ENCODE data around the gene MTMR12.

The MTMR12 gene

DNA sequence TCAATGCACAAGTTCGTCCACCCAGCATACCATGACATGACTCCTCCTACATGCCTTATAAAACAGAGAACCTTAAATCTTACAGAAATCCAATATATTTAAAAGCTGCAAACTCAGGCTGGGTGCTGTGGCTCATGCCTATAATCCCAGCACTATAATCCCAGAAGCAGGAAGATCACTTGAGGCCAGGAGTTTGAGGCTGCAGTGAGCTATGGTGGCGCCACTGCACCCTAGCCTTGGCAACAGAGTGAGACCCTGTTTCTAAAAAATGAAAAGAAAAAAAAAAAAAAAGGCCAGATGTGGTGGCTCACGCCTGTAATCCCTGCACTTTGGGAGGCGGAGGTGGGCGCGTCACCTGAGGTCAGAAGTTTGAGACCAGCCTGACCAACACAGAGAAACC lies 68.7 kb downstream of the MTMR12 start:
- no peak for FAIRE-seq
- no peak for DNase-seq (ENCODE audit: insufficient read length, low spot score)
- TF ChIP-seq, protein P1, sequence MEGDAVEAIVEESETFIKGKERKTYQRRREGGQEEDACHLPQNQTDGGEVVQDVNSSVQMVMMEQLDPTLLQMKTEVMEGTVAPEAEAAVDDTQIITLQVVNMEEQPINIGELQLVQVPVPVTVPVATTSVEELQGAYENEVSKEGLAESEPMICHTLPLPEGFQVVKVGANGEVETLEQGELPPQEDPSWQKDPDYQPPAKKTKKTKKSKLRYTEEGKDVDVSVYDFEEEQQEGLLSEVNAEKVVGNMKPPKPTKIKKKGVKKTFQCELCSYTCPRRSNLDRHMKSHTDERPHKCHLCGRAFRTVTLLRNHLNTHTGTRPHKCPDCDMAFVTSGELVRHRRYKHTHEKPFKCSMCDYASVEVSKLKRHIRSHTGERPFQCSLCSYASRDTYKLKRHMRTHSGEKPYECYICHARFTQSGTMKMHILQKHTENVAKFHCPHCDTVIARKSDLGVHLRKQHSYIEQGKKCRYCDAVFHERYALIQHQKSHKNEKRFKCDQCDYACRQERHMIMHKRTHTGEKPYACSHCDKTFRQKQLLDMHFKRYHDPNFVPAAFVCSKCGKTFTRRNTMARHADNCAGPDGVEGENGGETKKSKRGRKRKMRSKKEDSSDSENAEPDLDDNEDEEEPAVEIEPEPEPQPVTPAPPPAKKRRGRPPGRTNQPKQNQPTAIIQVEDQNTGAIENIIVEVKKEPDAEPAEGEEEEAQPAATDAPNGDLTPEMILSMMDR (IDR thresholded peaks at IDR 0.05; ENCODE audit: insufficient read depth, missing control alignments), result peak; percentile 14

DNA sequence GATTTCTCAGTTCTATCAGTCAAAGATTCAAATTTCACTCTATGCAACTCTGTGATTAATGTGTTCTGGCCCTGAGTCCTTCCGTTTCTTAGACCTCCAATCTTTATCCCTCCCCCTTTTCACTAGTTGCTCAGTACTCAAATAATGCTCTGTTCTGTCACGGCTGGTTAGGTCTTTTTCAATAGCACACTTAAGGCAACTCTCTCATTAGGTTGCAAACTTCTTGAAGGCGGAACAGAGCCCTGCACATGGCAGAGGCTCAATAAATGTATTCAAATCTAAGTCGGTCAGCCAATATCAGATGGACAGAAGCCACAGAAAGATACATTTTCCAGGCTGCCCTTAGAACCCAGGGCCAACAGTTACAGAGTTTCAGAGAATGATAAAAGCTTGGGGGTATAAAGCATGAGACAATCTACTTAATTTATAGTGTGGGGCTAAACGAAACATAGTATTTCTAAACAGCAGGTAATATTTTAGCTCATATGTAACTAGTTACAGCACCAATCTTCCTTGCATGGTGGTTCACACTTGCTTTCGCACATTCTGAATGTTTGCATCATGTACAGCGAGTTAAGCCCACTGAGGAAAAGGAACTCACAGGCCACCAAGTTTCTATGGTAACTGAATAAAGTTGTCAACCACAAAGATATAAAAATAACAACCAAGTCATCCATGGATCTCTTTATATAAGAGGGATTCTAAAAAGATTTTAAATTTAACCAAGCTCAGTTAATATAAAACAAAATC lies 71.5 kb downstream of the MTMR12 start:
- FAIRE-seq, result no peak
- no peak for DNase-seq (ENCODE audit: insufficient read length, low spot score)
- TF ChIP-seq, protein P1 (IDR thresholded peaks at IDR 0.05; ENCODE audit: insufficient read depth, missing control alignments), result no peak

DNA sequence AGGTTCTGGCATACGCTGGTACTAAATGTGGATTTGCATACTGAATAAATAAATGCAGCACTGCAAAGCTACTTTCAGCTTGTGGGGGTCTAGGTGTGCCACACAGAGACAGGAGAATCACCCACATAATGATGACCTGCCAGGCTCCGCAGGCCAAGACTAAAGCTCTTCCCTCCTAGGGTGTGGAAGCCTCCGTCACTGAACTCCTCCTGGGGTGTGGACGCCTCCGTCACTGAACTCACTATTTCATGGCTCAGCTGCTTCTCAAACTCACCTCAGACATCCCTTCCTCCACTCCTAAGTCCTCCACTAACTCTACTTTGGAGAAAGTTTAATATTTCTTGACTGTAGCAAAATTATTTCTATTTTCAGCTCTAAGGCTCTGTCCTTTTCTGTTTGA lies 73.4 kb downstream of the MTMR12 start:
- TF ChIP-seq, protein P1 (IDR thresholded peaks at IDR 0.05; ENCODE audit: insufficient read depth, missing control alignments), result no peak
- FAIRE-seq (no peak), DNase-seq (ENCODE audit: insufficient read length, low spot score) (no peak)

DNA sequence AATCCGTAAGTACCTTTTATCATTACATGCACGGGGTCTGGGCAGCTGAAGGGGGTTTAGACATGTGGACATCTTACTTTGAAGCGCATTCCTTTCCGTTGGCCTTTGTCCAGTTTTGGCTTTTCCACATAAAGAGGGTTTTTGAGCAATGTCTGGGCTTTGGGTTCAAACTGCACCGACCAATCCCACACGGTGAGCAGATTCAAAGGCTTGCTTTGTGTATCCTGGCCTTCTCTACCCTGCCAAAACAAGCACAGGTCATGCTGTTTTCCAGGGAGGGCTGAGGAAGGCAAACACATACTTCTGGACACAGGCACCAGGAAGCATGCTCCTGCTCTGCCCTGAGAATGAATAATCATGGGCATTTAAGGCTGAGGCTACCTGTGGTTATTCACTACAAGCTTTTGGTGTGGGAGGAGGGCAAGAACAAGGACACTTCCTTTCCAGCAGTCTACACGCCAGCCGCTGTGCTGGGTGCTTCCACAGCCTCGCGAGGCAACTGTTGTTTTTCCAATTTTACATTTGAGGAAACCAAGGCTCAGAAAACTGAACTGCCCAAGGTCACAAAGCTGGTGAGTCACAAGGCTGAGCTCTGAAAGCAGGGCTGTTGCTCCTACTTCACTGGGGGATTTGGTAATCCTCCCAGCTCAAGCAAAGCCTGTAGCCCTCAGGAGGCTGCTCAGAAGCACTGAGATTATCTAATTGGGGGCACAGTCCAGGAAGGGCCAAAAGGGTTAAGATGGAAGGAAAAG lies 78.9 kb downstream of the MTMR12 start:
- FAIRE-seq, result no peak
- TF ChIP-seq, protein P1 (IDR thresholded peaks at IDR 0.05; ENCODE audit: insufficient read depth, missing control alignments), result no peak
- peak; percentile 53 for DNase-seq (ENCODE audit: insufficient read length, low spot score)

DNA sequence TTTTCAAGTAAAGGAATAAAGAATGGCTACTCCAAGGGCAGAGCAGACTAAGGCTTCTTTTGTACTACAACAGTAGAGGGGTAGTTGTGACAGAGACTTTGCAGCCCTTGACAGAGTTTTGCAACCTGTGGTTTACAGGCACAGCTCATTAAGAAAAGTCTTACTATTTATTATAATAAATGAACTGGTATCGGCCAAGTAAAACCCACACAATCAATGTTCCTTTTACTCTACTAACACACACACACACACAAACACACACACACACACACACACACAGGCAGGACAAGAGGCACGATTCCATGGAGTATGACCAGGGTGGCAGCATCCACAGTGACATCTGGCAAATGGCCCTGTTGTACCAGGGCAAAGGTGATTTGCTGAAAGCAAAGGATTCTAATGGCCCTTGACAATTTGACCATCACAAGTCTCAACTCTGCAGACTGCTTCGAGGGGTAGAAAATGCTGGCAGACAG lies 79.5 kb downstream of the MTMR12 start:
- no peak for DNase-seq (ENCODE audit: insufficient read length, low spot score)
- TF ChIP-seq, protein P1 (IDR thresholded peaks at IDR 0.05; ENCODE audit: insufficient read depth, missing control alignments), result no peak
- no peak for FAIRE-seq

DNA sequence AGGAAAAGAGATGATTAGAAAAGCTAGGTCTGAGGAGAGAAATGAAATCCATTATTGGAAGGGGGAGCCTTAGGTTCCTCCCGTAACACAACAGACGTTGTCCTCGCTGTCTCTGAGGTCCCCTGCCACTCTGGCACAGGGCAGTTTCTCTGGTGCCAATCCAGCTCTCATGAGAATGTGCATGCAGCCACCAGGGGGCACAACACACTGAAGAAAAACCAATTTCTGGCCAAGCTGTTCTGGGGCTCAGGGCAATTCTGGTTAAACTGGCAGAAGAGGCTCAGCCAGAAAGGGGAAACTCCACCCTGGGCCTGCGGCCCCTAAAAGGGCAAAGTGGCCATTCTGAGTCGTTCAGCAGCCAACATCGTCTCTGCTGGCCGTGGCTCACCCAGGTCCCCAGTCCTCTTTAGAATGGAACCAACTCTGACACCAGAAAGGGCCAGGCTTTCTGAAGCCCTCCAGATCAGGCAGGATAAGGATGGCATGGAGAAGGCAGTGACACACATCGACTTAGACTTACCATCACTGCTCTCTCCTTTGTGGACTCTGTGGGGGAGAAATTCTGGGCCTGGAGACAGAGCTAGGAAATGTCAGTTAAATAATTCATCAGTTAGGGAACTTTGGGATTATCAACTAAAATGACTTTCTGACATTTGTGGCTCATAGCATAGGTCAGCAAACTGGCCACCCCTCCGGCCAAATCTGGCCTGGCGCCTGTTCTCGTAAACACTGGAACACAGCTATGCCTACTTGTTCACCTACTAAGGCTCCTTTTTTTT lies 80.1 kb downstream of the MTMR12 start:
- TF ChIP-seq, protein P1 (IDR thresholded peaks at IDR 0.05; ENCODE audit: insufficient read depth, missing control alignments), result peak; percentile 94
- FAIRE-seq, result no peak
- no peak for DNase-seq (ENCODE audit: insufficient read length, low spot score)

Data from D721Med (cell line).